Immature natural killer cell (primary cell): ENCODE measurements around the gene ELL3. TPM values are rescaled to one million over a fixed set of nuclear protein-coding genes. Genes with fewer than 3 reads are reported as not detected.
"Not testable (repeated sequence)": the region's sequence is repeated elsewhere in the genome, so short reads cannot be mapped to it uniquely, and the experiment has no call there.

ENCODE experiments used
- DNase-seq, 3 donors: peaks; one replicate each; pipeline ENCODE4 v3.0.0; 2022; ENCODE audit warnings: mixed read lengths in 1 of 3
- H3K27ac Mint-ChIP-seq, 6 donors: one replicate each; pipeline ENCODE4 v1.8.0; 2020; ENCODE audit warnings: mixed read lengths in 6 of 6, mild to moderate bottlenecking in 5 of 6, inconsistent platforms in 4 of 6, moderate library complexity in 3 of 6
- H3K27me3 Mint-ChIP-seq, 3 donors: one replicate each; pipeline ENCODE4 v1.8.0; 2020 to 2021; ENCODE audit warnings: low read depth in 3 of 3, mild to moderate bottlenecking in 3 of 3, mixed read lengths in 3 of 3, moderate library complexity in 3 of 3, inconsistent platforms in 1 of 3
- H3K36me3 Mint-ChIP-seq, 3 donors: one replicate each; pipeline ENCODE4 v1.8.0; 2020; ENCODE audit warnings: mixed read lengths in 3 of 3, inconsistent platforms in 2 of 3, mild to moderate bottlenecking in 2 of 3
- H3K4me1 Mint-ChIP-seq, 2 donors: one replicate each; pipeline ENCODE4 v1.8.0; 2020; ENCODE audit warnings: inconsistent platforms in 2 of 2, mild to moderate bottlenecking in 2 of 2, mixed read lengths in 2 of 2, moderate library complexity in 1 of 2
- H3K4me3 Mint-ChIP-seq, 5 donors: one replicate each; pipeline ENCODE4 v1.8.0; 2020; ENCODE audit warnings: mild to moderate bottlenecking in 5 of 5, mixed read lengths in 5 of 5, inconsistent platforms in 3 of 5, moderate library complexity in 3 of 5
- H3K9me3 Mint-ChIP-seq, 6 donors: one replicate each; pipeline ENCODE4 v1.8.0; 2020; ENCODE audit warnings: mild to moderate bottlenecking in 6 of 6, mixed read lengths in 6 of 6, inconsistent platforms in 4 of 6, moderate library complexity in 3 of 6
- polyA plus RNA-seq, 3 donors: library from polyadenylated mRNA; unstranded; fragments of 300-500 nt; fragmentation: Illumina TruSeq; gene quantifications; one replicate each; pipeline ENCODE4 v1.2.3, GENCODE V29; 2021

Gene ELL3
- polyA plus RNA-seq = 1 to 10 TPM in 1 of 3 donors, under 1 TPM in 1, not detected in 1; 0.78 to 1.4 TPM

- Mint-ChIP-seq H3K27me3 (peaks cover 8 to 22% (median 14%) of the 10 kb centered on the region in 3 donors), H3K9me3 (no peaks in the 10 kb centered on the region), H3K36me3 (peaks cover 0 to 11% (median 8%) of the 10 kb centered on the region in 3 donors), H3K4me1 (peaks cover 19 to 23% of the 10 kb centered on the region in 2 donors), H3K4me3 (peak within 1 kb of the TSS; percentile 92 to 95 (median 93)), H3K27ac (peak within 1 kb of the TSS; percentile 79 to 93 (median 90))
- DNase-seq = peak; percentile 64 to 70 (median 69)
These were observed at the start of gene ELL3 for GRCh38 chr15:43776718-43777266. TSS of gene ELL3 (minus strand) at chr15:43776966. CDS start at chr15:43776901, 65 bp downstream.

- Mint-ChIP-seq H3K36me3 (no peaks in the 10 kb centered on the region), H3K27me3 (peaks cover 4 to 10% (median 7%) of the 10 kb centered on the region in 3 donors), H3K27ac (peak overlapping the region; percentile 68 to 96 (median 90)), H3K4me1 (peaks cover 59 to 61% of the 10 kb centered on the region in 2 donors), H3K4me3 (peak overlapping the region; percentile 84 to 99 (median 89)), H3K9me3 (no peaks in the 10 kb centered on the region)
- DNase-seq = no peak
These were observed 49.3 kb upstream of the ELL3 start for GRCh38 chr15:43826029-43826507.

- not testable (repeated sequence) for H3K36me3 Mint-ChIP-seq, H3K9me3 Mint-ChIP-seq, DNase-seq, H3K27me3 Mint-ChIP-seq
- H3K4me1 Mint-ChIP-seq = peaks cover 59 to 63% of the 10 kb centered on the region in 2 donors
- H3K4me3 Mint-ChIP-seq = peak overlapping the region in 4 of 5 donors; percentile 89 to 99 (median 94)
- peak overlapping the region in 4 of 6 donors; percentile 68 to 100 (median 81) for H3K27ac Mint-ChIP-seq
These were observed 48.5 kb upstream of the ELL3 start for GRCh38 chr15:43825305-43825704.

GRCh38 chr15:43824302-43825246 lies 47.8 kb upstream of the ELL3 start, which contains the start of gene MFAP1:
TSS of gene MFAP1 (minus strand) at chr15:43824690. CDS start at chr15:43824569, 121 bp downstream.
- peak within 1 kb of the TSS; percentile 96 to 100 (median 98) for H3K27ac Mint-ChIP-seq
- no peaks in the 10 kb centered on the region for H3K36me3 Mint-ChIP-seq
- H3K27me3 Mint-ChIP-seq = peaks cover 4 to 10% (median 7%) of the 10 kb centered on the region in 3 donors
- peaks cover 58 to 63% of the 10 kb centered on the region in 2 donors for H3K4me1 Mint-ChIP-seq
- peak; percentile 89 to 92 (median 91) for DNase-seq
- peak within 1 kb of the TSS; percentile 96 to 99 (median 98) for H3K4me3 Mint-ChIP-seq
- H3K9me3 Mint-ChIP-seq = no peaks in the 10 kb centered on the region

GRCh38 chr15:43821505-43821904 lies 44.7 kb upstream of the ELL3 start:
- peaks cover 4 to 8% (median 7%) of the 10 kb centered on the region in 3 donors for H3K27me3 Mint-ChIP-seq
- peaks cover 38 to 52% of the 10 kb centered on the region in 2 donors for H3K4me1 Mint-ChIP-seq
- peak overlapping the region in 5 of 6 donors; percentile 24 to 83 (median 39) for H3K27ac Mint-ChIP-seq

GRCh38 chr15:43815064-43815463 lies 38.3 kb upstream of the ELL3 start:
- not testable (repeated sequence) for H3K9me3 Mint-ChIP-seq, H3K27me3 Mint-ChIP-seq, DNase-seq, H3K4me3 Mint-ChIP-seq
- Mint-ChIP-seq H3K36me3 (peaks cover 20 to 36% (median 22%) of the 10 kb centered on the region in 3 donors), H3K4me1 (peaks cover 4 to 18% of the 10 kb centered on the region in 2 donors), H3K27ac (peak overlapping the region in 2 of 6 donors; percentile 10 to 24)

More at GRCh38 chr15:43821505-43821904, 44.7 kb upstream of the ELL3 start:
- Mint-ChIP-seq H3K9me3 (no peaks in the 10 kb centered on the region), H3K36me3 (peaks cover 0 to 7% (median 3%) of the 10 kb centered on the region in 3 donors), H3K4me3 (peak overlapping the region in 4 of 5 donors; percentile 6 to 44 (median 30))
- no peak for DNase-seq

- H3K4me1 Mint-ChIP-seq = no peaks in the 10 kb centered on the region
- DNase-seq = no peak
- no peaks in the 10 kb centered on the region for H3K9me3 Mint-ChIP-seq
- H3K4me3 Mint-ChIP-seq = no peak overlapping the region
- H3K36me3 Mint-ChIP-seq = peaks cover 19 to 53% (median 29%) of the 10 kb centered on the region in 3 donors
- no peak overlapping the region for H3K27ac Mint-ChIP-seq
- H3K27me3 Mint-ChIP-seq = peaks cover 0 to 3% (median 0%) of the 10 kb centered on the region in 3 donors
These were observed 32.4 kb upstream of the ELL3 start for GRCh38 chr15:43808960-43809678.

GRCh38 chr15:43808435-43808950 lies 31.7 kb upstream of the ELL3 start:
- Mint-ChIP-seq H3K36me3 (peaks cover 19 to 53% (median 29%) of the 10 kb centered on the region in 3 donors), H3K27ac (no peak overlapping the region), H3K4me1 (no peaks in the 10 kb centered on the region), H3K4me3 (no peak overlapping the region), H3K27me3 (peaks cover 0 to 3% (median 0%) of the 10 kb centered on the region in 3 donors), H3K9me3 (no peaks in the 10 kb centered on the region)
- no peak for DNase-seq

- Mint-ChIP-seq H3K27ac (peak overlapping the region in 1 of 6 donors; percentile 28), H3K36me3 (peaks cover 14 to 35% (median 21%) of the 10 kb centered on the region in 3 donors), H3K4me1 (peaks cover 33 to 36% of the 10 kb centered on the region in 2 donors), H3K27me3 (peaks cover 0 to 11% (median 5%) of the 10 kb centered on the region in 3 donors)
- not testable (repeated sequence) for H3K4me3 Mint-ChIP-seq, DNase-seq, H3K9me3 Mint-ChIP-seq
These were observed 25.9 kb upstream of the ELL3 start for GRCh38 chr15:43802676-43803075.

GRCh38 chr15:43800286-43801141 lies 23.7 kb upstream of the ELL3 start, which contains the start of gene HYPK:
TSS of gene HYPK (plus strand) at chr15:43800599. CDS start at chr15:43800623, 24 bp downstream.
- Mint-ChIP-seq H3K27ac (peak within 1 kb of the TSS; percentile 97 to 100 (median 99)), H3K36me3 (peaks cover 11 to 23% (median 14%) of the 10 kb centered on the region in 3 donors), H3K27me3 (peaks cover 0 to 11% (median 8%) of the 10 kb centered on the region in 3 donors), H3K4me3 (peak within 1 kb of the TSS; percentile 99 to 100 (median 100)), H3K4me1 (peaks cover 43 to 53% of the 10 kb centered on the region in 2 donors), H3K9me3 (no peaks in the 10 kb centered on the region)
- peak; percentile 89 to 90 (median 89) for DNase-seq

- Mint-ChIP-seq H3K27me3 (peaks cover 0 to 11% (median 8%) of the 10 kb centered on the region in 3 donors), H3K9me3 (no peaks in the 10 kb centered on the region), H3K36me3 (peaks cover 10 to 17% (median 15%) of the 10 kb centered on the region in 3 donors), H3K27ac (peak within 1 kb of the TSS; percentile 97 to 100 (median 99)), H3K4me1 (peaks cover 48 to 59% of the 10 kb centered on the region in 2 donors), H3K4me3 (peak within 1 kb of the TSS; percentile 99 to 100 (median 100))
- no peak for DNase-seq
These were observed 23.1 kb upstream of the ELL3 start, which contains the start of gene SERINC4 for GRCh38 chr15:43799945-43800285. TSS of gene SERINC4 (minus strand) at chr15:43800220. CDS start at chr15:43799986, 234 bp downstream.
